ENCODE data around the gene ZNF554.

The ZNF554 gene

GRCh38 chr19:2798733-2799132 is 20.9 kb upstream of the ZNF554 start:
- ChIA-PET POLR2A (interaction anchor here (1.1 kb wide), 1 partner anchor 14 kb away, joined by 3 read pairs; the partner anchor contains the start of gene THOP1), CTCF (no interaction called here)
- DNase-seq (ENCODE audit: extremely low spot score) = no peak
- TF ChIP-seq L3MBTL2 (conservative IDR thresholded peaks at IDR 0.05) (no peak), NFRKB (IDR thresholded peaks at IDR 0.05) (no peak), SP1 (IDR thresholded peaks at IDR 0.05) (no peak), CTBP1 (IDR thresholded peaks at IDR 0.05; ENCODE audit: borderline replicate concordance) (no peak), FOXM1 (IDR thresholded peaks at IDR 0.05; ENCODE audit: borderline replicate concordance) (no peak), BHLHE40 (IDR thresholded peaks at IDR 0.05; ENCODE audit: borderline replicate concordance) (no peak), HDGF (IDR thresholded peaks at IDR 0.05; ENCODE audit: borderline replicate concordance) (no peak), FOXA1 (IDR thresholded peaks at IDR 0.05) (no peak), LEF1 (IDR thresholded peaks at IDR 0.05; ENCODE audit: borderline replicate concordance) (no peak), TARDBP (IDR thresholded peaks at IDR 0.05) (no peak), SUZ12 (IDR thresholded peaks at IDR 0.05) (no peak), ARNT (IDR thresholded peaks at IDR 0.05) (no peak), ELF4 (IDR thresholded peaks at IDR 0.05) (no peak), FOXK2 (IDR thresholded peaks at IDR 0.05) (no peak), ZNF384 (IDR thresholded peaks at IDR 0.05) (no peak)
- TF ChIP-seq, protein P1, sequence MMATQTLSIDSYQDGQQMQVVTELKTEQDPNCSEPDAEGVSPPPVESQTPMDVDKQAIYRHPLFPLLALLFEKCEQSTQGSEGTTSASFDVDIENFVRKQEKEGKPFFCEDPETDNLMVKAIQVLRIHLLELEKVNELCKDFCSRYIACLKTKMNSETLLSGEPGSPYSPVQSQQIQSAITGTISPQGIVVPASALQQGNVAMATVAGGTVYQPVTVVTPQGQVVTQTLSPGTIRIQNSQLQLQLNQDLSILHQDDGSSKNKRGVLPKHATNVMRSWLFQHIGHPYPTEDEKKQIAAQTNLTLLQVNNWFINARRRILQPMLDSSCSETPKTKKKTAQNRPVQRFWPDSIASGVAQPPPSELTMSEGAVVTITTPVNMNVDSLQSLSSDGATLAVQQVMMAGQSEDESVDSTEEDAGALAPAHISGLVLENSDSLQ (IDR thresholded peaks at IDR 0.05) = no peak

DNA sequence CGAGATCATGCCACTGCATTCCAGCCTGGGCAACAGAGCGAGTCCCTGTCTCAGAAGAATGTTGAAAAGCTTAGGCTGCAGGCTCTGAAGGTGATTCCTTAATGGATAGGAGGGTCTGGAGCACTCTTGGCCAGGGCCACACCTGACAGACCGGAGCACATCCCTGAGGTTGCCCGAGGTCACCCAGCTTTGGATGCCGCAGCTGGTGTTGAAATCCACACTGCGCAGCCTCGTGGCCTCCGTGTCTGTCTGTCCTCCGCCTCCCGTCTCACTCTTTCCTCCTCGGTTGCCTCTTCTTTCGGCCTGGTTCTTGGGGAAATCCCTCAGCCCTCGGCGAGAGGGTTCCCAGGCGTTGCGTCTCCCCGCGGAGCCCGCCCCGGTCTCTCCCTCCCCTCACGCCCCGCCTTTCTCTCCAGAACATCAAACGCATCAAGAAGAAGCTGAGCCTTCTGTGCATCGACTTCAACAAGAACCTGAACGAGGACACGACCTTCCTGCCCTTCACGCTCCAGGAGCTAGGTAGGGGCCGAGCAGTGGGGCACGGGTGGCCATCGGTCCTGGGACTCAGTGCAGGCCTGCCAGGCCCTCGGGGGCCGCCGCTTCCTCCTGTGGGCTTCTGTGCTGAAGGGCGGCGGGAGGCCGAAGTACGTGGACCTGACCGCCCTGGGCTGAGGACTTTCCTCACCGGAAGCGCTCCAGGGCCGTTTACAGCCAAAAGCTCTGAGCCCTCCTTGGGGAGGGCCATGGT is 20.2 kb upstream of the ZNF554 start:
- no peak for TF ChIP-seq BHLHE40 (IDR thresholded peaks at IDR 0.05; ENCODE audit: borderline replicate concordance)
- no peak for TF ChIP-seq HDGF (IDR thresholded peaks at IDR 0.05; ENCODE audit: borderline replicate concordance)
- TF ChIP-seq FOXA1 (IDR thresholded peaks at IDR 0.05) = no peak
- no peak for TF ChIP-seq ELF4 (IDR thresholded peaks at IDR 0.05)
- TF ChIP-seq SUZ12 (IDR thresholded peaks at IDR 0.05) = no peak
- TF ChIP-seq CTBP1 (IDR thresholded peaks at IDR 0.05; ENCODE audit: borderline replicate concordance) = no peak
- TF ChIP-seq TARDBP (IDR thresholded peaks at IDR 0.05) = no peak
- TF ChIP-seq SP1 (IDR thresholded peaks at IDR 0.05) = no peak
- no peak for TF ChIP-seq L3MBTL2 (conservative IDR thresholded peaks at IDR 0.05)
- no peak for TF ChIP-seq NFRKB (IDR thresholded peaks at IDR 0.05)
- no peak for TF ChIP-seq FOXK2 (IDR thresholded peaks at IDR 0.05)
- TF ChIP-seq, protein P1 (IDR thresholded peaks at IDR 0.05) = no peak
- no peak for TF ChIP-seq LEF1 (IDR thresholded peaks at IDR 0.05; ENCODE audit: borderline replicate concordance)
- no peak for DNase-seq (ENCODE audit: extremely low spot score)
- ChIA-PET POLR2A (interaction anchor here (1.1 kb wide), 1 partner anchor 14 kb away, joined by 3 read pairs; the partner anchor contains the start of gene THOP1), CTCF (no interaction called here)

- TF ChIP-seq SP1 (IDR thresholded peaks at IDR 0.05) = no peak
- no peak for TF ChIP-seq CTBP1 (IDR thresholded peaks at IDR 0.05; ENCODE audit: borderline replicate concordance)
- TF ChIP-seq ELF4 (IDR thresholded peaks at IDR 0.05) = no peak
- no peak for TF ChIP-seq TARDBP (IDR thresholded peaks at IDR 0.05)
- no peak for TF ChIP-seq FOXK2 (IDR thresholded peaks at IDR 0.05)
- TF ChIP-seq BHLHE40 (IDR thresholded peaks at IDR 0.05; ENCODE audit: borderline replicate concordance) = no peak
- no peak for TF ChIP-seq NFRKB (IDR thresholded peaks at IDR 0.05)
- TF ChIP-seq L3MBTL2 (conservative IDR thresholded peaks at IDR 0.05) = no peak
- TF ChIP-seq ZNF384 (IDR thresholded peaks at IDR 0.05) = no peak
- TF ChIP-seq HDGF (IDR thresholded peaks at IDR 0.05; ENCODE audit: borderline replicate concordance) = no peak
- TF ChIP-seq, protein P1 (IDR thresholded peaks at IDR 0.05) = no peak
- no peak for TF ChIP-seq FOXA1 (IDR thresholded peaks at IDR 0.05)
- no peak for TF ChIP-seq ARNT (IDR thresholded peaks at IDR 0.05)
- no peak for TF ChIP-seq SUZ12 (IDR thresholded peaks at IDR 0.05)
- no peak for TF ChIP-seq FOXM1 (IDR thresholded peaks at IDR 0.05; ENCODE audit: borderline replicate concordance)
- no peak for TF ChIP-seq LEF1 (IDR thresholded peaks at IDR 0.05; ENCODE audit: borderline replicate concordance)
- no peak for DNase-seq (ENCODE audit: extremely low spot score)
- POLR2A ChIA-PET = interaction anchor here (1.6 kb wide), 1 partner anchor 15 kb away, joined by 3 read pairs; the partner anchor contains the start of gene THOP1
- CTCF ChIA-PET = no interaction called here
Measured at GRCh38 chr19:2800506-2800905, 19.2 kb upstream of the ZNF554 start.

GRCh38 chr19:2802826-2803225 is 16.8 kb upstream of the ZNF554 start:
- TF ChIP-seq LEF1 (IDR thresholded peaks at IDR 0.05; ENCODE audit: borderline replicate concordance) (no peak), NFRKB (IDR thresholded peaks at IDR 0.05) (no peak), BHLHE40 (IDR thresholded peaks at IDR 0.05; ENCODE audit: borderline replicate concordance) (no peak), HDGF (IDR thresholded peaks at IDR 0.05; ENCODE audit: borderline replicate concordance) (no peak), SUZ12 (IDR thresholded peaks at IDR 0.05) (no peak), FOXM1 (IDR thresholded peaks at IDR 0.05; ENCODE audit: borderline replicate concordance) (no peak), L3MBTL2 (conservative IDR thresholded peaks at IDR 0.05) (no peak), TARDBP (IDR thresholded peaks at IDR 0.05) (no peak), ARNT (IDR thresholded peaks at IDR 0.05) (no peak), SP1 (IDR thresholded peaks at IDR 0.05) (no peak), CTBP1 (IDR thresholded peaks at IDR 0.05; ENCODE audit: borderline replicate concordance) (no peak), FOXK2 (IDR thresholded peaks at IDR 0.05) (no peak), FOXA1 (IDR thresholded peaks at IDR 0.05) (no peak), ELF4 (IDR thresholded peaks at IDR 0.05) (no peak), ZNF384 (IDR thresholded peaks at IDR 0.05) (no peak)
- TF ChIP-seq, protein P1 (IDR thresholded peaks at IDR 0.05) = no peak
- CTCF ChIA-PET = no interaction called here
- POLR2A ChIA-PET = no interaction called here
- no peak for DNase-seq (ENCODE audit: extremely low spot score)

Measured in HEK293T (cell line).